CD4-positive, alpha-beta T cell treated with Interleukin-15 for 1 hour (primary cell): ENCODE data around the gene FRMPD3.

Experiments used
- DNase-seq: peaks from one replicate; pipeline ENCODE4 v3.0.0-alpha.2; 2020

The FRMPD3 gene

DNA sequence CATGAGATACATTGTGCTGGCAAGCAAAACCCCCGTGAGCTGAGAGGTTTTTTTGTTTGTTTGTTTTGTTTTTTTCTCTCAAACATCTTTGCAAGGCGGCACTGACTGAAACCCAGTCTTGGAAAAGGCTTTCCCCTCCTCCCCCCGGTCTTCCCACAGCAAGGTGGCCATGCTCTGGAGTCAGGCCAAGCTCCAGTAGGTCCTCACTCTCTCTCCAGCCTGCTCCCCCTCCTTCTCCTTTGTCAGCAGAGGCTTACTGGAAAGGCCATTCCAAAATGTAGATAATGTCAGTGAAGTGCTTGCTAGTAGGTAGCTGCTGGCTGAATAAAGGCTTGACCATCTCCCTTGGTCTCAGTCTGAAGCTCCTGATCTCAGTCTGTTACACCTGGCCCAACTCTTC lies 32.6 kb downstream of the FRMPD3 start:
- no peak for DNase-seq

DNA sequence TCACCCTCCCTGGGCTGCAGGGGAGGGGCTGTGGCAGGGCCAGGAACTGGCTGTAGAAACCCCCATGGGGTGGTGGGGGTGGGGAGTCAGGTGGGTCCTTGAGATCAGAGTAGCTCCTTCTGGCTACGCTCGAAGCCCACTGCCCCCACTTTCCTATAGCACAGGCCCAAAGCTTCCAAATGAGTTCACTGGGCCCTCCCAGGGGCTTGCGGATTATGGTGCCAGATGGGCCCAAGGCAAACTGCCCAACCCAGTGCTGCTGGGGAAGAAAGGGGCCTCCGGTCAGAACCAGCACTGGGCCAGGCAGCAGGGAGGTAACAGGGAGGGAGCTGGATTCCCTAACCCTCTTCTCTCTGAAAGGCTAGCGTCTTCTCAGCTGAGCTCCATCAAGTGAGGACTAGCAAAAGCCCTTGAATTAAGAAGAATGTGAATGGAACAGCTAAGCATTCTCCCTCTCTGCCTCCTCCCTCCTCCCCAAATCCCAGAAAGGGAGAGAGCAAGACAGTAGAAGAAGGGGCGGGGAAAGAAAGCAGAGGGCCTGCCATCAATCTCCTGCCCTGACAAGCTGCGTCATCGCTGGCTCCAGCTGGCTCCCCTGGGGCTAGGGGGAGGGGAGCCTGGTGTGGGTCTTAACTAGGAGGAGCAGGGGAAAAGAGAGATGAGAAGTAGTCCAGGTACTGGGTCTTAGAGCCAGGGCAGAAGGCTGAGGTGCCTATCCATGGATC lies 34.7 kb downstream of the FRMPD3 start:
- DNase-seq = no peak

DNA sequence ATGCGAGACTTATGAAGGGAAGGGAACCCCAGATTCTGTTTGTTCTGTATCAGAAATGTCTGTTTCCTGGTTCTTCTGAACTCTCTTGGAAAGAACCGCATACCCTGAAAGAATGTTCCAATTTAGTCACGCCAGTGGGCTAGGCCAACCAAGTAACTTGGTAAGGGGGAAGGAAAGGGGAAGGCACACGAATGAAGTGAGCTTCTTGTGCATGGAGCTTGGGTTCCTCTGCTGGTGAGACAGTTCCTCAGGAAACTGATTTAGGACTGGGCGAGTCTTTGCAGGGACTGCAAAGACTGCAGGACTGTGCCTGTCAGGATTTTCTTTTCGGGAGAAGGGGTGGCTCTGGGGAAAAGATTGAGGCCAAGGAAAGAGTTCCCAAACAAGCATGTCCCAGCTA lies 35.6 kb downstream of the FRMPD3 start:
- no peak for DNase-seq

DNA sequence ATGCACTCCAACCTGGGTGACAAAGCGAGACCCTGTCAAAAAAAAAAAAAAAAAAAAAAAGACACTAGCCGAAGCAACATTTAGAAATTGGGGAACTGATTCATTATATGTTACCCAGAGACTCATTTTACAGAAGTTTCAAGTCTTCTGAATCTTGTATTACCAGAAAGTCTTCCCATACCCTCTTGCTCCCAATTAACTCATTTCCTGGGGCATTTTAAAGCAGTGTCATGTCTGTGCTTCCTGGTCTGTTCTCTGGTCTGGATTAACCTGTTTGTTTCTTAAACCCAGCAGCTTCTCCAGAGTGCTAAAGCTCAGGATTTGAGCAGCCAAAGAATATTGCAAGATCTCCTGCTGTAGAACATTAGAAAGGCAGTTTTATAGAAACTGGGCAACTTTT lies 43.7 kb downstream of the FRMPD3 start:
- DNase-seq = no peak

GRCh38 chrX:107496786-107497185 lies 47.3 kb downstream of the FRMPD3 start:
- DNase-seq = no peak
